Activated CD8-positive, alpha-beta memory T cell treated with anti-CD3 and anti-CD28 coated beads, Interleukin-2, amount 50 U/mL, for 48 hours (primary cell): ENCODE data around the gene IL36B.

Source experiments
- DNase-seq: peaks from one replicate; pipeline ENCODE4 v3.0.0-alpha.2; 2020

The IL36B gene

DNA sequence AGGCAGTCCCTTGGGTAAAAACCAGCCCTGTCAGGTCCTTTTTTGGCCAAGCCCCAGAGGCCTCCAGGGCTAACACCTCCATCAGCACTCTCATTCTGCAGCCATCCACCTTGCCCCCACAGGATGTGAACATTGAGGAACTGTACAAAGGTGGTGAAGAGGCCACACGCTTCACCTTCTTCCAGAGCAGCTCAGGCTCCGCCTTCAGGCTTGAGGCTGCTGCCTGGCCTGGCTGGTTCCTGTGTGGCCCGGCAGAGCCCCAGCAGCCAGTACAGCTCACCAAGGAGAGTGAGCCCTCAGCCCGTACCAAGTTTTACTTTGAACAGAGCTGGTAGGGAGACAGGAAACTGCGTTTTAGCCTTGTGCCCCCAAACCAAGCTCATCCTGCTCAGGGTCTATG lies 22.4 kb upstream of the IL36B start:
- DNase-seq = no peak

DNA sequence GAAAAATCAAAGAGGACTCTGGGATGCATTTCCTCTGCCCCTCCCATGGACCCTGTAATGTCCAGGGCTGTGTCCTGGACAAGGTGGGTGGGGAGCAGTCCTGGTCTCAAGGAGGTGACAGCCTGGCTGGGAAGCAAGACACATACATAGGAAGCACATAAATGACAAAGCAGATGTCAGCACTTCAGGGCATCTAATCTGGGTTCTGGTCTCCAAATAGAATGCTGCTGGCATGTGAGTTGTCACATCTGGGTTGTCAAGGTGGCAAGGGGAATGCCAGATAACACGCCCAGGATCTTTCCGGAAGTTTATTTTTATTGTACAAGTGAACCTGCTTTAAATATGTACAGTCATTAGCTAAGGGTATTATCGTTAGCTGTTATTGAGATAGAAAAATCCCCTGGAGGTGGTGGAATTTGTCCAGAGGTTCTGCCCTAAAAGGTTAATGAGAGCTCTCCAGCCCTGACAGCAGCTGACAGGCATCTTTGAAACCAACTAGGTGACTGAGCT lies 20.7 kb upstream of the IL36B start:
- no peak for DNase-seq

DNA sequence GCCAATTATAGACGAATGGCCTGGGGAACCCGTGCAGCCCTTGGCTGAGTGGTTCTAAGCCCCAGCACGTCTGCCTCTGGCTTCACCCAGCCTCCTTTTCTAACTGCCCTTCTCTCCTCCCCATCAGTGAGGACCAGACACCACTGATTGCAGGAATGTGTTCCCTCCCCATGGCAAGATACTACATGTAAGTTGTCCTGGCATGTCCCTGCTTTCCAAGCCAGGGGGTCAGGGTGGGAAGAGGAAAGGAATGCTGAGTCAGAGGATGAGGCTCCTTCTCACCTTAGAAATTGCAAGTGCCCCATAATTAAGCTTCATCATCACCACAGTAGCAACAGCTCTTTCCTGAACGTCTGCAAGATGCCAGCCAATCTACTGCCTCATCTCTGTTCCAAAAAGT lies 19.9 kb upstream of the IL36B start:
- DNase-seq = no peak

DNA sequence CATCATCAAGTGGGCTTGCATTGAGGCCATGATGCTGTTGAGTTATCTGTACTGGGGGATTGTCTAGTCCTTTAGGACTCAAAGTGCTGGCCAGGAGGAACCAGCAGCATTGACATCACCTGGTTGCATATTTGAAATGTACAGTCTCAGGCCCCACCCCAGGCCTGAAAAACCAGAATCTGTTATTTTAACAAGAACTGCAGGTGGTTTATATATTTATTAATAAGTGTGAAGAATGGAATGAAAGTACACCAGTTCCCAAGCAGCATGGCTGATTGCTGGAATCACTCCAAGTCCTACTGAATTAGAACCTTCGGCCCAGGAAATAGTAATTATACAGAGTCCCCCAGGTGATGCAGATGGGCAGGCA lies 17.9 kb upstream of the IL36B start:
- DNase-seq = no peak

DNA sequence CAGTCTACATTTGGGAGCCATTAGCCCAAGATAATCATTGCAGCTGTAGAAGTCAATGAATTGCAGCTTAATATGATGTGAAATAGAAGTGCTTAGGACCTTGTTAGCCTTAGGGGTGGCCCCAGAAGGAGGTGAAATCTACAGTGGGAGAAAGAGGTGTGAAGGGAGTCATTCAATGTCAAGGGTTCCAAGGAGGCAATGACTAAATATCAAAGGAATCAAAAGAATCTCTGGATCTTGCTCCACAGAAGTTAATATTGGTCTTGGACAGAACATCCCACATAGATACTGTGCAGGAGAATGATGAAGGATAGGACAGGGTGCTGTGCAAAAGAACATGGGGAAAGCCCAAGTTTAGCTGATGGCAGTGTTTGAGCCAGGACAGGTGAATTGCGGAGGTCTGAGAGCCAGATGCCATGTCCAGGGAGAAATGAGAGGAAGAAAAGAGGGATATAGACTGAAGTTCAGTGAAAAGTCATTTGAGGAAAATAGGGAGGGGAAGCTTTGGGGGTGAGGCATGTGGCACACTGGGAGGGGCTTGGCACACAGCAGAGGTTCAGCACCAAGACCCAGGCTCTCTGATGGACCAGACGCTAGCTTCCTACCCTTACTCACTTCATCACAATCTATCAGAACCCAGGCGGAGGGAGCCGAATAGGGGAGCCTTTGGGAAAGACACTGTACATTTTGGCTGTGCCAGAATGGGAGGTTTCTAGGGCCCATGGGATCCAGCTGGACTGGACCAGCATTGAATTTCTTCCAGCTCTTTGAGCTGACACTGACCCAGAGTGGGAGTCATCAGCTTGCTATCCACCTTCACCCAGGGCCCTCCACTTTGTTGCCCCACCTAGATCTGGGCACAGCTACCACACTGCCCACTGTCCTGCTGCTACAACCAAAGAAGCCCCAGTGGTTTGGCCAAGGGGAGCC lies 17.3 kb upstream of the IL36B start:
- no peak for DNase-seq

DNA sequence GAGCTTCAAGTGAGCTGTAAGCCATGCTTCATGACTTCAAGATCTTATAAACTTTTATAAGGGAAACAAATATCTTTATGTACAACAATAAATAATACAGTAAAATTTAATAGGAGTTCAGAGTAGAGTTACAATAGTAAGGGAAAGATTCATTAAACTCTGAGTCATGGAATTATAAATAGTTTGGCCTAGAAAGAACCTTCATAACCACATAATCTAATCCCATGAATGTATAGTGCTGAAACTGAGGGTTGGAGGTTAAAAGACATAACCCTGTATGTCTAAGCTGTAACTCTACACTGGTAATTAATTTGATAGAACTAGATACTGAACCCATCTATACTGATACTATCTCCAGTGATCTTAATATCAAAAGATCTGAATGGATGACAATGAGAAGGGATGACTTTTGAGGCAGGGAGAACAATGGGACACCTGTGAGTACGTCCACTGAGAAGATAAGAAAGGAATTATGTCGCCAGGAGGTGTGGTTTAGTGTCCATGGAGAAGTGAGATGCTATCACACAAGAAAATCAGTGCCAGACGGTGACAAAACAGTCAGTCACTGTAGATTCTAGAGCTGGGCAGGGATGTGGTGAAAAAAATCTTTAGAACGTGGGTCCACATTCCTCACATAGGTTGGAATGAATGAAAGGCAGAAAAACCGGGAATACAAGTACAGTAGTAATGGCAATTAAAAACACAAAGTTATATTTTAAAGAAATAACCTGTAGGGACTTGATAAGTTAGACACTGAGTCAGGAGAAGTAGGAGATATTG lies 16.2 kb upstream of the IL36B start:
- DNase-seq = no peak

DNA sequence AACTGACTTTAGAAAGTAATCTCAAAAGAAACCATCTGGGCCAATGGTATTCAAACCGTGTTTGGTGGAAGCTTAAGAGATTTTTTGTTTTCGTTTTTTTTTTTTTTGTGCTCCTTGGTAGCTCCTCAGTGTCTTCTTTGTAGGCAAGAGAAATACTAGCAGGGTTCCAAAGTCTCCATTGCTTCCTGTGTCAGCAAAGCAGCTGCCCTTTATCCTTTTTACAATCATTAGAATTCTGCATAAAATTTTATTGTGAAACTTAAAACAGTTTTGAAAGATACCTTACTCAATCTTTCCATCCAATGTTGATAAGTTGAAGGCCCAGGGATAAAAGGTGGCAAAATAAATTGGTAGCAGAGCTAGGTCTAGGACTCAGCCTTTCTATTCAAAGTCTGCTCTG lies 15.6 kb upstream of the IL36B start:
- no peak for DNase-seq

DNA sequence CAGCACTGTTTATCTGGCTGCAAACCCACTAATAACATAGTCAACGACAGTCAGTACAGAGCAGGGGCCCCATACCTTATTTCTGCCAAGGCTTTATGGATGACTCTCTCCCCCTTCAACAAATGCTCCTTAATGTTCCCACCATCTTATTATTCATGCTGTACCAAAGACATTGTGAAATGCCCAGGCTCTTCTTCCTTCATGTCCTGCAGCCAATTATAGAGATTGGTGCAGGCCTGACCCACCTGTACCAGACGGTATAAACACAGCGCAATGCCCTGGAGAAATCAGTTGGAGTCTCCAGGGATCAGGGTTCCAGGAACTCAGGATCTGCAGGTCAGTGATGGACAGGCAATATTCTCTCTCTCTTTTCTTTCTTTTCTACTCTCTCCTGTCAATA lies 15.0 kb upstream of the IL36B start, which contains the start of gene IL1F10:
IL1F10 (plus strand) TSS at position 290 of the 400 bp plus-strand sequence. CDS start 4,769 bp downstream, outside the sequence.
- no peak for DNase-seq

DNA sequence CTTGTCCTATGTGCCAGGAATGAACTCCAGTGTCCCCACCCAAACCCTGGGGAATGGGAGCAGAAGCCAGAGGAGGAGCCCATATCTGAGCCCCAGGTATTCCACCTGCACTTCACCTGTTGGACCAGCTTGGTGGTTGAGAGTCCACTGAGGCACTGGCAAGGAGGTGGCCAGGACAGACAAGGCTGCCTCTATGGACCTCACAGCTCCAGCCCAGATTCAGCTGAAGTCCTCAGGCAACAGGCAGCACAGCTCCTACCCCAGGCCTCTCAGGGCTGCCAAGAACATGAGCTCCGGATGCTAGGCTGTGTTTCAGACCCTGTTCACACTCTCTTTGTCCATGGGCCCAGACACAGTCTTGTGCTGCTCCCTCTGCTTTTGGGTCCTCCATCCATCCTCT lies 12.2 kb upstream of the IL36B start:
- DNase-seq = no peak

DNA sequence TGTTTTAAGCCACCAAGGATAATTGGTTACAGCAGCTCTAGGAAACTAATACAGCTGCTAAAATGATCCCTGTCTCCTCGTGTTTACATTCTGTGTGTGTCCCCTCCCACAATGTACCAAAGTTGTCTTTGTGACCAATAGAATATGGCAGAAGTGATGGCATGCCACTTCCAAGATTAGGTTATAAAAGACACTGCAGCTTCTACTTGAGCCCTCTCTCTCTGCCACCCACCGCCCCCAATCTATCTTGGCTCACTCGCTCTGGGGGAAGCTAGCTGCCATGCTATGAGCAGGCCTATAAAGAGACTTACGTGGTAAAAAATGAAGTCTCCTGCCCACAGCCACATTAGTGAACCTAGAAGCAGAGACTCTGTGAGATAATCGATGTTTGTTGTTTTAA lies 11.6 kb upstream of the IL36B start:
- DNase-seq = no peak

DNA sequence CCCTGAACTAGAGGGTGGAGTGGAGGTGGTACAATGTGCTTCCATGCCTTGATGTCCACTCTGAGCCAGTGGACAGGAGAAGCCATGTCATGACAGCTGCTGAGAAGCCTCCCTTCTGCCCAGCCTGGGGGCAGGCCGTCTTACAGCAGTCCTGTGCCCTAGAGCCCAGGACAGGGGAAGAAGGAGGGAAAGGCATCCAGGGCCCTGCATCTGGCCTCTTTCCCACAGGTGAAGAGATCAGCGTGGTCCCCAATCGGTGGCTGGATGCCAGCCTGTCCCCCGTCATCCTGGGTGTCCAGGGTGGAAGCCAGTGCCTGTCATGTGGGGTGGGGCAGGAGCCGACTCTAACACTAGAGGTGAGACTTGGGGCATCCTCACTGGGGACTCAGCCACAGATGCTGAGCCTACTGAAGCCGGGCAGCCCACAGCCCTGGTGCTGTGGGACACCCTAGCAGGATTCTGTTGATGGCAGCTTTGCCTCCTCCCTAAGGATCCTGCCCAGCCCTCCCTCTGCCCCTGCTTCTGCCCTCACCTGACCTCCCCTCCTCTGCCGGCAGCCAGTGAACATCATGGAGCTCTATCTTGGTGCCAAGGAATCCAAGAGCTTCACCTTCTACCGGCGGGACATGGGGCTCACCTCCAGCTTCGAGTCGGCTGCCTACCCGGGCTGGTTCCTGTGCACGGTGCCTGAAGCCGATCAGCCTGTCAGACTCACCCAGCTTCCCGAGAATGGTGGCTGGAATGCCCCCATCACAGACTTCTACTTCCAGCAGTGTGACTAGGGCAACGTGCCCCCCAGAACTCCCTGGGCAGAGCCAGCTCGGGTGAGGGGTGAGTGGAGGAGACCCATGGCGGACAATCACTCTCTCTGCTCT lies 9.5 kb upstream of the IL36B start:
- DNase-seq = no peak

DNA sequence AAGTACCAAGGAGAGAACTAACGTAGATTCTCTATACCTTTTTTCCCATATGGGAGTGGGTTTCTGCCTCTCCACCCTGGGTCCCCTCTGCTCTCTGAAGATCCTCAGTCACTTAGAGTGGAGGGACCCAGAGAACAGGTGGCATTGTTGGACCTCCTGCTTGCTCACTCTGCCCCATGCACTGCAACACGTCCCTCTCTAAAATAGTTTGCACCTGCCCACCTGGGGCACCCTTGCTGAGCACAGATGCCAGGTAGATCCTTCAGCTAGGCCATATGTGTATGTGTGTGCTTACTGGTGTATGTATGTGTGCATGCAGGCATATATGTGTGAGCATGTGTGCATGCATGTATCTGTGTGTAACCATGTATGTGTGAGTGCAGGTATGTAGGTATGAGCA lies 8.6 kb upstream of the IL36B start:
- no peak for DNase-seq

DNA sequence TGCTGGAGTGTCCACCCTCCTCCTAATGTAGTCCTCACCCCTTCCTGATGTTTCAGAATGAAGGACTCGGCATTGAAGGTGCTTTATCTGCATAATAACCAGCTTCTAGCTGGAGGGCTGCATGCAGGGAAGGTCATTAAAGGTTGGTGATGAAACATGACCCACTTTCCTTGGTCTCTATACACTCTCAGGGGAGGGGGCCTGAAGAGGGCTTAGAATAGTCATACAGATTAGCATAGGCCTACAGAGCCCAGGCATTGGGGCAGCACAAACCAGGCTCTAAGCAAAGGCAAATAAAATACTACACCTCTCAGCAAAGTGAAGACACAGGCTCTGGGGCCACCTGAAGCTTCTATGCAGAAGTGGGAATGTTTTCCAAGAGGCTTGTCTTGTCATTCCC lies 8.1 kb upstream of the IL36B start:
- no peak for DNase-seq

DNA sequence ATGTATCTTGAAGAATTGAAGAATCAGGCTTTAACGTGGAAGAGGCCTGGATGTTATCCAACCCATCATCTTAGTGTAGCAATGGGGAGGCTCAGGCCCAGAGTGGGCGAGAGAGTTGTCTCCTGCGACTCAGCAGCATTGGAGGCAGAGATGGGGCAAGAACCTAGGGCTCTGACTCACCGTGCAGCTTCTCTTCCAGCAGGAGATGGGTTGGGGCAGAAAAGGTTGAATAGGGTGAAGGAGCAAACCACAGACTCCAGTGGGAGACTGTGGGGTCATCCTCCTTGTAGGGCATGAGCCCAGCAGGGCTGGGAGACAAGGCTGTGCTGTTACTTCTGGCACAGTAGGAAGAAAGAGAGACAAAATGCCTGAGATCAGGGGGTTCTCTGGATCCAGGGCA lies 7.7 kb upstream of the IL36B start:
- DNase-seq = no peak

DNA sequence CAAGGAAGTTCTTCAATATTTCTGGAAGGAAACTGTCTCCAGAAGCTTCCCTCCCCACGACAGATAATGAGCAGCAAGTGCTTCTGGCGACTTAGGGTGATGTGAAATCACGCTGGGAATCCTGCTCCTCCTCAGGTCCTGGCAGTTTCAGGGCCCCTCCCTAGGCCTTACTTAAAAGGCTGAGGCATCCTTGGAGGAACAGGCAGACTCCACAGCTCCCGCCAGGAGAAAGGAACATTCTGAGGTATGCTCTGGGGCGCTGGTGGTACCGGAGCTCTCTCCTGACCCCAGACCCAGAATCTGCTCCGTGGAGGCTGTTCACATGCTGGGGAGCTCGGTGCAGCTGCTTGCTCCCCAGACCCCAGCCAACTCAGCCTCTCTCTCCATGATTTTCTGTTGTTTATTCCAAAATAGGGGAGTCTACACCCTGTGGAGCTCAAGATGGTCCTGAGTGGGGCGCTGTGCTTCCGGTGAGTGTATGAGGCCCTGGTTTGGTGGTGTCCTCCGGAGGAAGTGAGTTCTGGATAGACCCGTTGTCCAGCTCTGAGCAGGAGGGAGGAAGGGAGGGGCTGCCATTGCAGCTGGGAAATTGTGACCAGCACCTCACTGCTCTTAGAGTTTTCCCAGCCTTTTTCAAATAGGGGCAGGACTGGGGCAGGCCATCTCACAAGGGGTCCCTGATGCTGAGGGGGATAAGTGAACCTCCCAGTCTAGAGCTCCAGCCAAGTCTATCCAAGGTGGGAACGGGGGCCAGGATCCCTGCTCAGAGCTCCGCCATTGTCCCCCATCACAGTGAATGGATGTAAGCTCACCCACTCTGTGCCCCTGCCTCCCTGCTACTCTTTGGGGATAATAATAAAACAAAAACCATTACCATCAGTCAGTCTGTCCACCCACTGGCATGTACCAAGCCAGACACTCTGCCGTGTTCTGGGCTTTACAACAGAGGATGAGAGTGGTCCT lies 6.6 kb upstream of the IL36B start, which contains the start of gene IL36RN:
IL36RN (plus strand) TSS at position 201 of the 963 bp plus-strand sequence; CDS start at position 442, 241 bp downstream.
- DNase-seq = no peak

DNA sequence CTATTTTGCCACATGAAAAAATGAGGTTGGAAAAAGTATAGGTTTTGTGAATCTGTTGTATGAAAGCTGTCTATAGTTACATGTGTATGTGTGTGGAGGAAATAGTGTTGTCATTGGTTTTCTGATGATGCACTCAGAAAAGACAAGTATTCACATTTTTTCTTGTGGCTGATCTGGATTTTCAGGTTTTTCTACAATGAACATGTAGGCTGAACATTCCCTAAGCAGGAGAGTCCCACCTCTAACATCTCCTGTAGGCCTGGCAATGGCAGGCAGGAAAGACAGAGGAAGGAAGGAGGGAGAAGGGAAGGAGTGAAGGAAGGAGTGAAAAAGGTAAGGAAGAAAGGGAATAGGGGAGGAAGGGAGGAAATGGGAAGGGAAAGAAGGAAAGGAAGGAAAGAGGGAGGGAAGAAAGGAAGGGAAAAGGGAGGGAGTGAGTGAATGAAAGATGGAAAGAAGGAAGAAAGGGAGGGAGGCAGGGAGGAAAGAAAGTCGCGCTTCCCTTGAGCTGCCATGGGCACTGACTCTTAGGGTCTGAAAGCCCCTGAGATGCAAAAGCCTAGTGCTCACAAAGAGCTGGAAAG lies 5.8 kb upstream of the IL36B start:
- no peak for DNase-seq

DNA sequence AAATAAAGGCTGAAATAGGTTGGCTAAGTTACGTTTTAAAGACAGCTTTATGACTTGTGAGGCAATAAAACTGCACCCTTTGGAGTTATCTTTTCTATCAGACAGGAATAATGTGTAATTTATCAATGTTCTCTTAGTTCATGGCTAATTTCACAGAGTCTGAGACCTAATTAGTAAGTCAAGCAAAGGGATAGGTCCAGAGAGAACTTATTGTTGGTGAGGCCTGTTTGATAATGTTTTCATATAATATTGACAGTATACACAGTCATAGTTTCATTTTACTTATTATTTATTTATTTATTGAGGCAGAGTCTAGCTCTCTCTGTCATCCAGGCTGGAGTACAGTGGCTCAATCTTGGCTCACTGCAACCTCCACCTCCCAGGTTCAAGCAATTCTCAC lies 4.5 kb upstream of the IL36B start:
- no peak for DNase-seq

DNA sequence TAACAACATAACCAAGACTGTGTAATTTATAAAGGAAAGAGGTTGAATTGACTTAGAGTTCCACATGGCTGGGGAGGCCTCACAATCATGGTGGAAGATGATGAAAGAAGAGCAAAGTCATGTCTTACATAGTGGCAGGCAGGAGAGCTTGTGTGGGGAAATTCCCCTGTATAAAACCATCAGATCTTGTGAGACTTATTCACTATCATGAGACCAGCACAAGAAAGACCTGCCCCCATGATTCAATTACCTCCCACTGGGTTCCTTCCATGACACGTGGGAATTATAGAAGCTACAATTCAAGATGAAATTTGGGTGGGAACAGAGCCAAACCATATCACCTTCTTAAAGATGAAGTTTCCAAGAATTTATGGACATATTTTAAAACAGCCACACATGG lies 3.9 kb upstream of the IL36B start:
- no peak for DNase-seq

DNA sequence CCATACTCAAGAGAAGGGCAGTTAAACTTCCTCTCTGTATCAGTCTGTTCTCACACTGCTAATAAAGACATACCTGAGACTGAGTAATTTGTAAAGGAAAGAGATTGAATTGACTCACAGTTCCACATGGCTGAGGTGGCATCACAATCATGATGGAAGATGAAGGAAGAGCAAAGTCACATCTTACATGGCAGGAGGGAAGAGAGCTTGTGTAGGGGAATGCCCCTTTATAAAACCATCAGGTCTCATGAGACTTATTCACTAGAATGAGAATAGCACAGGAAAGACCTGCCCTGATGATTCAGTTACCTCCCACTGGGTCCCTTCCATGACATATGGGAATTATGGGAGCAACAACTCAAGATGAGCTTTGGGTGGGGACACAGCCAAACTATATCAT lies 1.4 kb upstream of the IL36B start:
- no peak for DNase-seq

DNA sequence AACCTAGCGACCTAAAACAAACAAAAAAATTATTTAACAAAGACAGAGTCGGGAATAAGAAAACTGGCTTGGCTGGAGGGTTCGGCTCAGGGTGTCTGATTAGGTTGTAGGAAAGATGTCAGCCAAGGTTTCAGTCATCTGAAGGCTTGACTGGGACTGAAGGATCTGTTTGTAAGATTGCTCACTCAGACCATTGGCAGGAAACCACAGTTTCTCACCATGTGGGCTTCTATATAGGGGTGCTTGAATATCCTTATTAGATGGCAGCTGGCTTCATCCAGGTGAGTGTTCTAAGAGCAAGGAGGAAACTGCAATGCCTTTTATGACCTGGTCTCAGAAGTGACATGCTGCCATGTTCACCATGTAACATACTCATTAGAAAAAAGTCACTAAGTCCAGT lies 999 bp upstream of the IL36B start:
- no peak for DNase-seq
